GDM1 (cell line): ENCODE measurements around the gene IFT81.
"Not testable (repeated sequence)": the region's sequence is repeated elsewhere in the genome, so short reads cannot be mapped to it uniquely, and the experiment has no call there.

Experiments
- DNase-seq: peaks from one replicate; lab custom pipeline; 2025; lab: John Stamatoyannopoulos, UW

IFT81 gene

GRCh38 chr12:110108309-110109036, 15.7 kb upstream of the IFT81 start:
- DNase-seq, result no peak

- DNase-seq, result no peak
These were observed 14.9 kb upstream of the IFT81 start for GRCh38 chr12:110109037-110109836.

- DNase-seq, result no peak
These were observed 14.2 kb upstream of the IFT81 start for GRCh38 chr12:110109837-110110535.

GRCh38 chr12:110111476-110112334, 12.5 kb upstream of the IFT81 start:
- no peak for DNase-seq

GRCh38 chr12:110112335-110112660, 11.9 kb upstream of the IFT81 start:
- DNase-seq, result no peak

- DNase-seq, result no peak
These were observed 9.6 kb upstream of the IFT81 start for GRCh38 chr12:110114528-110114937.

DNA sequence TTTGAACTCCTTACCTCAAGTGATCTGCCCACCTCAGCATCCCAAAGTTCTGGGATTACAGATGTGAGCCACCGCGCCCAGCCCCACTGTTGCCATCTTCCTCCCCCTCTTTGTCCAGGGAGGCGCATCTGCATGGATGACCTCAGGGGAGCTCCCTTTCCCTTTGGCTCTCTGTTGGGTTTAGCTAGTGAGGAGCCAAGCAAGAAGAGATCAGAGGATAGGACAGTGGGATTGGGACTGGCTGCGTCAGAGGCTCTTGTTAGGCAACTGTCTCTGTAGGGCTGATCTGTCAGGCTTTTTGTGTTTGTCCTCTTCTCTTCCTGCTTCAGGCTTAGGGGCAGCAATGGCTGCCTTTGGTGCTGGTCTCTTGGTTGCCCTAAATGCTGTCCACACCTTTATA, 8.5 kb upstream of the IFT81 start:
- DNase-seq, result no peak

GRCh38 chr12:110116623-110117022, 7.5 kb upstream of the IFT81 start:
- DNase-seq, result no peak

GRCh38 chr12:110117210-110117609, 6.9 kb upstream of the IFT81 start:
- DNase-seq, result not testable (repeated sequence)

GRCh38 chr12:110117956-110118685, 6.0 kb upstream of the IFT81 start:
- no peak for DNase-seq

- no peak for DNase-seq
These were observed 1.2 kb upstream of the IFT81 start for GRCh38 chr12:110122929-110123328.

DNA sequence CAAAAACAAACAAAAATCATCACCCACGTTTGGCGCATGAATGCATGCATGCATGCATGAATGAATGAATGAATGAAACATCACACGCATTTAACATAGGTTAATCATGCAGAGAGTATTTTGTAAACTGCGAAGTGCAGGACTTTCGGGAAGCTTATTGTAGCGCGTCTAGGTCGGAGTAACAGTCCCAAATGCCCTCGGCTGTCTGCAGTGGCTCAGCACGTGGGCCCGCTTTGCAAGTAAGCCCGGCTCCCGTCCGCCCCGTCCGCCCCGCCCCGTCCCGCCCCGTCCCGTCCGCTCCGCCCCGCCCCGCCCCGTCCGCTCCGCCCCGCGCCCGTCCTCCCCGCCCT, 263 bp upstream of the IFT81 start:
- no peak for DNase-seq

DNA sequence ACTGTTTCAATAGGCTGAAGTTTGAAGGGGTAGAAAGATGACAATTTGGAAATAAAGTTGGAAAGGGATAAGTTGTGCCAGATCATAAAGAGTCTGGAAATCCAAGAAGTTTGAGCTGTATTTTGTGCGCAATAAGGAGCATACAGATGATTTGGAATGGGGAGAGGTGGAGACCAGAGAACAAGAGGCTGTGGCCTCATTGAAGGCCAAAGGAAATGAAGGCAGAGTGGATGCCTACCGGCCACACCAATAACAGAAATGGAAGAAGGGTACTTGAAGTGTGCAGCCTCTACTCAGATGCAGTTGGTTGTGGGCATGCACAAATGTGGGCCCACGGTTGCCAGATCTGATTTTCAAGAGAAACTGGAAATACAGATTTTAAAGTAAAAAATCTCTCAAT, 2.4 kb downstream of the IFT81 start:
- DNase-seq, result no peak

DNA sequence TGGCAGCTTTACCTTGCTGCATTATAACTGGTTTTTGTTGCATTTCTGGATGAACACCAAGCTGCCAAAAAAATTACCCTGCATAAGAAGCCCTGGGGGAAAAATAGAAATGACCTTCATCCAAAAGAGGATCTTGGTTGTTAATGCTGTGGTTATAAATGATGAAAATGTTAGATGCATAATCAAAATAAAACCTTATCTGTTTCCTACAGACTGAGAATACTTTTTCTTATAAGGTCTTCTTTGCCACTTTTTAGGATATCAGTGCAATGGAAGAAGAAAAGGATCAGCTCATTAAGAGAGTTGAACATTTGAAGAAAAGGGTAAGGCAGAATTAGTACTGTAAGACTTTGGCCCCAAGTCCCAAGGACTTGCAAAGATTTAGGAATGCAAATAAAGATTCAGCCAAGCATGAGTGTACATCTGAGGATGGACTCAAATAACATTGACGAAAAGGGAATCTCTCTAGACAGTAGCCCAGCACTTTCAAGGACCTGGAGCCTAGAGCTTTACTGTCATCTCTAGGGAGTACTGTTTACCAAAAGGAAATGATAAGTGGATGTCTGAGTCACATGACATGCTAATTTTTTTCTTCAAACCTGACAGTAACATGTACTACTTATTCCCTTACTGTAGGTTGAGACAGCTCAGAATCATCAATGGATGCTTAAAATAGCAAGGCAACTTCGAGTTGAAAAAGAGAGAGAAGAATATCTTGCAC, 10.7 kb downstream of the IFT81 start:
- no peak for DNase-seq

DNA sequence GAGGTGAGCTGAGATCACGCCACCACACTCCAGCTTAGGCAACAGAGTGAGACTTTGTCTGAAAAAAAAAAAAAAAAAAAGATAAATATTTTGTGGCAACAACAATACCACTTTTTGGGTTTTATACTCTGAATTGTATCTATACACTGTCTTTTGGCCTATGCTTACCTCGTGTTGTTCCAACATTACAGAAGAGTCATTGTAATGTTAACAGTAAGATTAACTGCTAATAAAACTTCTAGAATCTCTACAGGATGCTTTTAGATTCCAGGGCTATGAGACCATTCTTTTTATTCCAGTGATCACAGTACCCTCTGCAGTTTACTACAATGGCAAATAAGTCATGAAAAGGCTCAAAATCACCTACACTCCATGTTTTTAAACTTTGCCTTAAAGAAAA, 11.6 kb downstream of the IFT81 start:
- DNase-seq, result no peak

GRCh38 chr12:110137786-110138185, 13.6 kb downstream of the IFT81 start:
- DNase-seq, result no peak

DNA sequence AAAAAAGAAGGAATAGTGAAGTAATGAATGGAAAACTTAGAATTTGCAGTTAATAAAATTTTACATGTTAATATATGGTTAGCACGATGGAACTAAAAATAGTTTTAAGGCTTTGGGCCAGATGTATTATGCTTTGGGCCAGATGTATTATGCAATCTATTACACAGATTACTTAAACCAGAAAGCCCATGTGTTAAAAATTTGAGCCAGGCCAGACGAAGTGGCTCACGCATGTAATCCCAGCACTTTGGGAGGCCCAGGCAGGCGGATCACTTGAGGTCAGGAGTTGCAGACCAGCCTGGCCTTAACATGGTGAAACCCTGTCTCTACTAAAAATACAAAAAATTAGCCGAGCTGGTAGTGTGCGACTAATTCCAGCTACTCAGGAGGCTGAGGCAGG, 17.2 kb downstream of the IFT81 start:
- no peak for DNase-seq

DNA sequence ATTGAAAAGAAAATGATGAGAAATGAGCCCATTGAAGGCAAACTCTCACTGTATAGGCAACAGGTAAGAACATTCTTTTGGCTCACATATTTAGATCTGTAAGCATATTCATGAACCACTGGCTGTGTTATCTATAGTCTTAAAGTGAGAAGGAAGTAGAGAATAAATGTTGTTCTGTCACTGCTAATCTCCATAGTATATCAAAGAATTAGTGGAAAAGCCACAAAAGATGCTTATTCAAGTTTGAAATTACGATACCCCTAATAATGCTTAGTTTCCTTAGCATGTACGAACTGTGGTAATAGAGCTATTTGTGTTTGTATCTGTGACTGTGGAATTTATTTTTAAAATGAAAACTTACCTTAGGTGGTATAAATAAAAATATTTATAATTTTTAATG, 22.8 kb downstream of the IFT81 start:
- no peak for DNase-seq

GRCh38 chr12:110149086-110149660, 25.0 kb downstream of the IFT81 start:
- no peak for DNase-seq

DNA sequence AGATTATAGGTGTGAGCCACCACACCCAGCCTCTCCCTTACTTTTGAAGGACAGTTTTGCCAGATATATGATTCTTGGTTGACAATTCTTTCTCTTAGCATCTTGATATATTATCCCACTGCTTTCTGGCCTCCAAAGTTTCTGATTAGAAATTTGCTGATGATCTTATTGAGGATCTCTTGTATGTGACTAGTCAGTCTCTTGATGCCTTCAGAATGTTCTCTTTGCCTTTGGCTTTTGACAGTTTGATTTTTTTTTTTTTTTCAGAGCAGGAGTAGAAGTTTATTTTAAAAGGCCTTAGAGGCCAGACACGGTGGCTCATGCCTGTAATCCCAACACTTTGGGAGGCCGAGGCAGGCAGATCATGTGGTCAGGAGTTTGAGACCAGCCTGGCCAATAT, 32.6 kb downstream of the IFT81 start:
- DNase-seq, result no peak

GRCh38 chr12:110157539-110157938, 33.4 kb downstream of the IFT81 start:
- no peak for DNase-seq
